Panc1 (cell line): Measurements from ENCODE around the gene PIWIL1. TPM values are rescaled to one million over a fixed set of nuclear protein-coding genes. Genes with fewer than 3 reads are reported as not detected.

Experiments used
- ATAC-seq: fragments of 200-7000 bp; cut with Tn5 transposase; 2 replicates; pipeline ENCODE4 v1.9.1; 2020; ENCODE audit warnings: mild to moderate bottlenecking, moderate library complexity
- BruUV-seq: library from RNA; stranded (reverse); fragments of 400-500 nt; replicated peaks from 2 replicates; lab custom pipeline; 2021; lab: Mats Ljungman, UMichigan
- CTCF ChIA-PET: fragments of 300-600 bp; sonication (Branson Sonifier 250); formaldehyde crosslinking; loops from one replicate; lab custom pipeline; 2022; ENCODE audit warnings: antibody characterized with exemption; lab: Charles Lee
- POLR2A ChIA-PET: fragments of 300-600 bp; sonication (Branson Sonifier 250); formaldehyde crosslinking; loops from one replicate; lab custom pipeline; 2022; ENCODE audit warnings: antibody characterized with exemption; lab: Charles Lee
- DNase-seq: peaks from one replicate; pipeline ENCODE4 v3.0.0-alpha.2; 2010; ENCODE audit warnings: low read depth, low spot score
- H3K27ac ChIP-seq: 2 replicates; pipeline ENCODE4 v1.5.1; 2011; ENCODE audit warnings: mild to moderate bottlenecking, low read length, inconsistent platforms
- H3K27me3 ChIP-seq: fragments of 200-500 bp; sonication (Bioruptor generic); 2 replicates; pipeline ENCODE4 v1.6.0; 2014; ENCODE audit warnings: low read length, inconsistent platforms; ENCODE audit not compliant: control insufficient read depth, insufficient read depth
- H3K36me3 ChIP-seq: fragments of 200-500 bp; sonication (Bioruptor generic); 2 replicates; pipeline ENCODE4 v1.5.1; 2014; ENCODE audit warnings: inconsistent platforms, mild to moderate bottlenecking, low read length, moderate library complexity; ENCODE audit not compliant: control insufficient read depth, insufficient read depth
- H3K4me1 ChIP-seq: 2 replicates; pipeline ENCODE4 v1.5.1; 2011; ENCODE audit warnings: inconsistent platforms, mild to moderate bottlenecking, low read length, moderate library complexity; ENCODE audit not compliant: control insufficient read depth, insufficient read depth
- H3K4me3 ChIP-seq, 2 experiments: 2 replicates each; pipeline ENCODE4 v1.5.1; 2011 to 2012; ENCODE audit warnings: low read depth in 2 of 2, low read length in 2 of 2, mild to moderate bottlenecking in 2 of 2, inconsistent platforms in 1 of 2, moderate library complexity in 1 of 2
- H3K9me3 ChIP-seq: fragments of 200-500 bp; sonication (Bioruptor generic); 2 replicates; pipeline ENCODE4 v1.5.1; 2014; ENCODE audit warnings: low read depth, mild to moderate bottlenecking, inconsistent platforms, low read length, moderate library complexity; ENCODE audit not compliant: control insufficient read depth, insufficient read depth
- POLR2AphosphoS5 ChIP-seq: IDR thresholded peaks from 2 replicates; pipeline ENCODE4 v1.6.1; 2012; ENCODE audit warnings: mild to moderate bottlenecking, low read depth, low read length, moderate library complexity
- SIN3A ChIP-seq: IDR thresholded peaks from 2 replicates; pipeline ENCODE4 v1.6.1; 2012; ENCODE audit warnings: low read depth, mild to moderate bottlenecking, low read length, moderate library complexity, borderline replicate concordance; ENCODE audit not compliant: insufficient read depth
- TCF7L2 ChIP-seq: IDR thresholded peaks from 2 replicates; pipeline ENCODE4 v1.6.1; 2011; ENCODE audit warnings: mild to moderate bottlenecking, low read depth, low read length, inconsistent platforms
- in situ Hi-C: cut with HindIII; loops from 2 replicates; pipeline ENCODE4 v1.10.0; 2016; ENCODE audit warnings: low sequenced_read_pairs, low pct_unique_long_range_greater_than_20kb
- intact Hi-C: fragments of 100-400 bp; cut with micrococcal nuclease; formaldehyde crosslinking; loops from one replicate; pipeline ENCODE4 v1.10.0; 2022; ENCODE audit not compliant: unreplicated experiment
- total RNA-seq: library from RNA; stranded (reverse); gene quantifications from one replicate; pipeline ENCODE4 v1.2.1, GENCODE V29; 2021; ENCODE audit not compliant: unreplicated experiment
- TF ChIP-seq, protein P1 (sequence below), 2 experiments: IDR thresholded peaks; 2 replicates each; pipeline ENCODE4 v1.6.1; 2011 to 2012; ENCODE audit warnings: low read depth in 2 of 2, control low read depth in 1 of 2, low read length in 1 of 2, mild to moderate bottlenecking in 1 of 2, moderate library complexity in 1 of 2; ENCODE audit not compliant: insufficient read depth in 1 of 2
- TF ChIP-seq, protein P2 (sequence below): fragments of 450-650 bp; IDR thresholded peaks from 2 replicates; pipeline ENCODE4 v1.5.1; 2017; ENCODE audit warnings: mild to moderate bottlenecking

Gene PIWIL1
- total RNA-seq, 1 experiment from 2014 or later: not detected

DNA sequence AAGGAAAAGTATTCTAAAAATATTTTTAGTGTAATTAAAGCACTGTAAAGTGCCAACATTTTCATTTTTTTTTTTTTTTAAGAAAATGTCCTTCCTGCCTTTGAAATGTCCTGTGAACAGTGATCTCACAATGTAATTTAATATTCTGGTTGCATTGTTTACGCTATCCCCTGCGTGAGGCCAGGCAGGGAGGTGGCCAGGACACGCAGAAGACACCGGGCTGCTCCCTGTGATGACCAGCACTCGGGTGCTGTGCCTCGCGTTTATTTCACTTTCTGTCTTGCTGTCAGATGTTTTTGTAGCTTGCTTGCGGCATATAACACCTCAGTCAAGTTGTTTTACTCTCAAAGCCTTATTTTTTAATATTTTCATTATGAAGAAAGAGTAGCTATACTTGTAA is 18.5 kb downstream of the PIWIL1 start:
- ChIA-PET POLR2A (no interaction called here), CTCF (no interaction called here)
- H3K36me3 ChIP-seq: no peaks in the 10 kb centered on the region
- H3K4me1 ChIP-seq: no peaks in the 10 kb centered on the region
- DNase-seq (no peak), ATAC-seq (no peak)
- no peaks in the 10 kb centered on the region for H3K9me3 ChIP-seq
- intact Hi-C loops: no loop called here
- no peak overlapping the region for H3K27ac ChIP-seq
- BruUV-seq: no TSS peak
- TF ChIP-seq, protein P1, sequence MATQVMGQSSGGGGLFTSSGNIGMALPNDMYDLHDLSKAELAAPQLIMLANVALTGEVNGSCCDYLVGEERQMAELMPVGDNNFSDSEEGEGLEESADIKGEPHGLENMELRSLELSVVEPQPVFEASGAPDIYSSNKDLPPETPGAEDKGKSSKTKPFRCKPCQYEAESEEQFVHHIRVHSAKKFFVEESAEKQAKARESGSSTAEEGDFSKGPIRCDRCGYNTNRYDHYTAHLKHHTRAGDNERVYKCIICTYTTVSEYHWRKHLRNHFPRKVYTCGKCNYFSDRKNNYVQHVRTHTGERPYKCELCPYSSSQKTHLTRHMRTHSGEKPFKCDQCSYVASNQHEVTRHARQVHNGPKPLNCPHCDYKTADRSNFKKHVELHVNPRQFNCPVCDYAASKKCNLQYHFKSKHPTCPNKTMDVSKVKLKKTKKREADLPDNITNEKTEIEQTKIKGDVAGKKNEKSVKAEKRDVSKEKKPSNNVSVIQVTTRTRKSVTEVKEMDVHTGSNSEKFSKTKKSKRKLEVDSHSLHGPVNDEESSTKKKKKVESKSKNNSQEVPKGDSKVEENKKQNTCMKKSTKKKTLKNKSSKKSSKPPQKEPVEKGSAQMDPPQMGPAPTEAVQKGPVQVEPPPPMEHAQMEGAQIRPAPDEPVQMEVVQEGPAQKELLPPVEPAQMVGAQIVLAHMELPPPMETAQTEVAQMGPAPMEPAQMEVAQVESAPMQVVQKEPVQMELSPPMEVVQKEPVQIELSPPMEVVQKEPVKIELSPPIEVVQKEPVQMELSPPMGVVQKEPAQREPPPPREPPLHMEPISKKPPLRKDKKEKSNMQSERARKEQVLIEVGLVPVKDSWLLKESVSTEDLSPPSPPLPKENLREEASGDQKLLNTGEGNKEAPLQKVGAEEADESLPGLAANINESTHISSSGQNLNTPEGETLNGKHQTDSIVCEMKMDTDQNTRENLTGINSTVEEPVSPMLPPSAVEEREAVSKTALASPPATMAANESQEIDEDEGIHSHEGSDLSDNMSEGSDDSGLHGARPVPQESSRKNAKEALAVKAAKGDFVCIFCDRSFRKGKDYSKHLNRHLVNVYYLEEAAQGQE (IDR thresholded peaks at IDR 0.05; ENCODE audit: insufficient read depth in 1 of 2, low read depth in 2 of 2, low read length in 1 of 2): no peak
- TF ChIP-seq POLR2AphosphoS5: no peak
- TF ChIP-seq SIN3A: no peak
- TF ChIP-seq, protein P2, sequence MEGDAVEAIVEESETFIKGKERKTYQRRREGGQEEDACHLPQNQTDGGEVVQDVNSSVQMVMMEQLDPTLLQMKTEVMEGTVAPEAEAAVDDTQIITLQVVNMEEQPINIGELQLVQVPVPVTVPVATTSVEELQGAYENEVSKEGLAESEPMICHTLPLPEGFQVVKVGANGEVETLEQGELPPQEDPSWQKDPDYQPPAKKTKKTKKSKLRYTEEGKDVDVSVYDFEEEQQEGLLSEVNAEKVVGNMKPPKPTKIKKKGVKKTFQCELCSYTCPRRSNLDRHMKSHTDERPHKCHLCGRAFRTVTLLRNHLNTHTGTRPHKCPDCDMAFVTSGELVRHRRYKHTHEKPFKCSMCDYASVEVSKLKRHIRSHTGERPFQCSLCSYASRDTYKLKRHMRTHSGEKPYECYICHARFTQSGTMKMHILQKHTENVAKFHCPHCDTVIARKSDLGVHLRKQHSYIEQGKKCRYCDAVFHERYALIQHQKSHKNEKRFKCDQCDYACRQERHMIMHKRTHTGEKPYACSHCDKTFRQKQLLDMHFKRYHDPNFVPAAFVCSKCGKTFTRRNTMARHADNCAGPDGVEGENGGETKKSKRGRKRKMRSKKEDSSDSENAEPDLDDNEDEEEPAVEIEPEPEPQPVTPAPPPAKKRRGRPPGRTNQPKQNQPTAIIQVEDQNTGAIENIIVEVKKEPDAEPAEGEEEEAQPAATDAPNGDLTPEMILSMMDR: no peak
- no peak for TF ChIP-seq TCF7L2
- no peak overlapping the region for H3K4me3 ChIP-seq
- peaks cover 31% of the 10 kb centered on the region for H3K27me3 ChIP-seq
- in situ Hi-C loops: no loop called here

DNA sequence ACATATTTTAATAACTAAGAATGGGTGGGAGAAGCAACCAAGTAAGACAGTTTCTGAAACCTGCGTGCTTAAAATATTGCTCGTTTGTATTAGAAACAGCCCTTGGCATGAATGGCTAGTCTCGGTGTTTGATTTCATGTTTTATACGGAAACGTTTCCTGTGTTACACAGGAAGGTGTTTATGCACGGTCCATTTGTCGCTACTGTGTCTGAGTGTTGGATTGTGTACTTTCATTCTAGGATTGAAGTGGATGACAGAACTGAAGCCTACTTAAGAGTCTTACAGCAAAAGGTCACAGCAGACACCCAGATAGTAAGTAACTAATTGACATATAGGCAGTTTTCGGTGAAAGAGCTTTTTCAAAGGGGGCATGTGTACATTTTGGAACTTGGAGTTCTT is 19.6 kb downstream of the PIWIL1 start:
- Histone ChIP-seq H3K36me3 (no peaks in the 10 kb centered on the region), H3K9me3 (no peaks in the 10 kb centered on the region), H3K4me1 (no peaks in the 10 kb centered on the region), H3K27ac (no peak overlapping the region), H3K27me3 (peaks cover 31% of the 10 kb centered on the region), H3K4me3 (no peak overlapping the region)
- TF ChIP-seq SIN3A (no peak), POLR2AphosphoS5 (no peak), TCF7L2 (no peak)
- TF ChIP-seq, protein P1 (IDR thresholded peaks at IDR 0.05; ENCODE audit: insufficient read depth in 1 of 2, low read depth in 2 of 2, low read length in 1 of 2): no peak
- TF ChIP-seq, protein P2: no peak
- ChIA-PET CTCF (no interaction called here), POLR2A (no interaction called here)
- in situ Hi-C loops: no loop called here
- intact Hi-C loops: no loop called here
- DNase-seq: no peak
- ATAC-seq: no peak
- no TSS peak for BruUV-seq
